Tibial nerve (tissue), 4 donors: ENCODE results near the gene CCDC181. TPM values are rescaled to one million over a fixed set of nuclear protein-coding genes. Genes with fewer than 3 reads are reported as not detected.

Experiments used
- DNase-seq, 2 donors: peaks; one replicate each; pipeline ENCODE4 v3.0.0-alpha.2; 2019; ENCODE audit warnings: low spot score in 2 of 2
- H3K27ac ChIP-seq, 4 donors: fragments of 200-600 bp; sonication (generic) in 3 of 4; one replicate each; pipeline ENCODE4 v1.5.1; 2017 to 2019; ENCODE audit warnings: mild to moderate bottlenecking in 1 of 4
- H3K27me3 ChIP-seq, 2 donors: fragments of 200-600 bp; sonication (generic) in 1 of 2; one replicate each; pipeline versions ENCODE4 v1.5.1 to v1.6.0; 2017 to 2019
- H3K36me3 ChIP-seq, 3 donors: fragments of 200-600 bp; sonication (generic); one replicate each; pipeline ENCODE4 v1.5.1; 2018 to 2019
- H3K4me1 ChIP-seq, 4 donors: fragments of 200-600 bp; sonication (generic) in 3 of 4; one replicate each; pipeline ENCODE4 v1.5.1; 2017 to 2019
- H3K4me3 ChIP-seq, 4 donors: fragments of 200-600 bp; sonication (generic) in 3 of 4; one replicate each; pipeline ENCODE4 v1.5.1; 2017 to 2019; ENCODE audit warnings: mild to moderate bottlenecking in 1 of 4, moderate library complexity in 1 of 4
- H3K9me3 ChIP-seq, 4 donors: fragments of 200-600 bp; sonication (generic) in 3 of 4; one replicate each; pipeline ENCODE4 v1.5.1; 2017 to 2019
- EP300 ChIP-seq, 2 donors: sonication (generic); formaldehyde crosslinking; IDR thresholded peaks; one replicate each; pipeline ENCODE4 v1.6.1; 2017; ENCODE audit warnings: antibody characterized with exemption in 2 of 2, mild to moderate bottlenecking in 1 of 2
- POLR2A ChIP-seq, 2 donors: fragments of 450-650 bp; IDR thresholded peaks; one replicate each; pipeline ENCODE4 v1.6.1; 2017; ENCODE audit warnings: antibody characterized with exemption in 2 of 2, mild to moderate bottlenecking in 2 of 2, moderate library complexity in 2 of 2
- WGBS, 2 donors: methylation state at CpG; one replicate each; pipeline ENCODE4 v1.1.5; 2018; 5-methylcytosine and 5-hydroxymethylcytosine counted together
- total RNA-seq, 4 donors: library from RNA; depleted of rRNA; stranded (reverse); fragments of >200 nt; gene quantifications; one replicate each; pipeline ENCODE4 v1.1.0, GENCODE V29; 2016
- TF ChIP-seq, protein P1 (sequence below), 5 experiments: fragments of 200-600 bp in 3 of 5; fragments of 450-650 bp in 2 of 5; sonication (generic) in 3 of 5; IDR thresholded peaks; one replicate each; pipeline ENCODE4 v1.5.1; 2016 to 2019; ENCODE audit warnings: antibody characterized with exemption in 5 of 5, mild to moderate bottlenecking in 3 of 5, moderate library complexity in 2 of 5

CCDC181 gene
- total RNA-seq, 4 donors from 2014 or later: 0.39 to 3.6 (median 1.6) TPM

DNA sequence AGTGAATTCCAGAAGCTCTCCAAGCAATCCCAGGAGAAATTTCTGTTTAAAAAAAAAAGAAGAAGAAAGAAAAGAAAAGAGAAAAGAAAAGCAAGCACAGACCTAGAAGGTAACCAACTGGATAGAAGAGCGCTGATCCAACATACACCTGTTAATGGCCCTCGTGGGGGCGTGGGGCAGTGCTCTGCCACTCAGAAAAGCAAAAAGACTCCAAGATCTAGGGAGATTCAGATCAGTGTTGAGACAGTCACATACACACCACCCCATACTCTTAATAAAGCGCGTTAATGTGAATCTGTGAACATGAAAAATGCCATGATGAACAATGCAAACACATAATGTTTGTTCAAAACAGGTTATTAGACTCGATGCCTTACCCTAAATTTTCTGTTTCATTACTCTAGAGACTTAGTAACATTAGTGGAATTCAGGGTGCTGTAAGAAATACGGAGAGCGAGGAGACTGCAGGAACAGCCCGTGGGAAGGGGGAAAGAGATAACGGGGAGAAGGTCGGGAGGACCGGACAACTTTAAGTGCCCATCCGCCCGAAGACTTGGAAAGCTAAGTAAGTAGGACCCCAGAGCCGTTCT is 60.1 kb downstream of the CCDC181 start:
- Histone ChIP-seq H3K27me3 (no peaks in the 10 kb centered on the region), H3K9me3 (no peaks in the 10 kb centered on the region), H3K36me3 (peaks cover 0 to 29% (median 4%) of the 10 kb centered on the region in 3 donors), H3K27ac (peak overlapping the region; percentile 49 to 91 (median 82)), H3K4me1 (peaks cover 0 to 46% (median 8%) of the 10 kb centered on the region in 4 donors), H3K4me3 (peak overlapping the region; percentile 47 to 89 (median 72))
- TF ChIP-seq, protein P1, sequence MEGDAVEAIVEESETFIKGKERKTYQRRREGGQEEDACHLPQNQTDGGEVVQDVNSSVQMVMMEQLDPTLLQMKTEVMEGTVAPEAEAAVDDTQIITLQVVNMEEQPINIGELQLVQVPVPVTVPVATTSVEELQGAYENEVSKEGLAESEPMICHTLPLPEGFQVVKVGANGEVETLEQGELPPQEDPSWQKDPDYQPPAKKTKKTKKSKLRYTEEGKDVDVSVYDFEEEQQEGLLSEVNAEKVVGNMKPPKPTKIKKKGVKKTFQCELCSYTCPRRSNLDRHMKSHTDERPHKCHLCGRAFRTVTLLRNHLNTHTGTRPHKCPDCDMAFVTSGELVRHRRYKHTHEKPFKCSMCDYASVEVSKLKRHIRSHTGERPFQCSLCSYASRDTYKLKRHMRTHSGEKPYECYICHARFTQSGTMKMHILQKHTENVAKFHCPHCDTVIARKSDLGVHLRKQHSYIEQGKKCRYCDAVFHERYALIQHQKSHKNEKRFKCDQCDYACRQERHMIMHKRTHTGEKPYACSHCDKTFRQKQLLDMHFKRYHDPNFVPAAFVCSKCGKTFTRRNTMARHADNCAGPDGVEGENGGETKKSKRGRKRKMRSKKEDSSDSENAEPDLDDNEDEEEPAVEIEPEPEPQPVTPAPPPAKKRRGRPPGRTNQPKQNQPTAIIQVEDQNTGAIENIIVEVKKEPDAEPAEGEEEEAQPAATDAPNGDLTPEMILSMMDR (IDR thresholded peaks at IDR 0.05): no peak
- TF ChIP-seq POLR2A (IDR thresholded peaks at IDR 0.05): no peak
- 7 to 13% methylated on average over 15 of the region's 15 CpGs for WGBS, 2 donors
- no peak for DNase-seq

DNA sequence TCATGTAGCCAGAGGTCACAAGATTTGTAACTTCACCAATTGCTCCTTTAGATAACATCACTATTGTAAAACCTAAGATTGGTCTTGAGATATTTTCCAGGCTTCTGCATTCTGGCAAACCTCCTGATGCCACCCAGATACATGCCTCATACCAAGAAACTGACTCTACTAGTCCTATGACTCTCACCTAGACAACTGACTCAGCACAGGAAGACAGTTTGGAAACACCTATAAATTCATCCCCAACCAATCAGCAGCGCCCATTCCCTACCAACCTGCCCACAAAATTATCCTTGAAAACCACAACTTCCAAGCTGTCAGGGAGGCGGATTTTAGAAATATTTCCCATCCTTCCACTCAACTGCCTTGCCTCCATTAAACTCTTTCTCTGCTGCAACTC is 62.3 kb downstream of the CCDC181 start:
- TF ChIP-seq POLR2A (IDR thresholded peaks at IDR 0.05): no peak
- TF ChIP-seq, protein P1 (IDR thresholded peaks at IDR 0.05): no peak
- TF ChIP-seq EP300 (IDR thresholded peaks at IDR 0.05): no peak
- Histone ChIP-seq H3K36me3 (peaks cover 0 to 8% (median 0%) of the 10 kb centered on the region in 3 donors), H3K27ac (no peak overlapping the region), H3K4me3 (no peak overlapping the region), H3K9me3 (no peaks in the 10 kb centered on the region), H3K4me1 (peaks cover 0 to 27% (median 8%) of the 10 kb centered on the region in 4 donors), H3K27me3 (no peaks in the 10 kb centered on the region)
- 95 to 98% methylated on average over 2 of the region's 2 CpGs for WGBS, 2 donors
- no peak for DNase-seq

GRCh38 chr1:169363046-169363730 is 64.1 kb downstream of the CCDC181 start:
- Histone ChIP-seq H3K27ac (no peak overlapping the region), H3K4me3 (no peak overlapping the region), H3K9me3 (no peaks in the 10 kb centered on the region), H3K36me3 (peaks cover 0 to 4% (median 0%) of the 10 kb centered on the region in 3 donors), H3K4me1 (peaks cover 0 to 12% (median 0%) of the 10 kb centered on the region in 4 donors), H3K27me3 (no peaks in the 10 kb centered on the region)
- DNase-seq: no peak
- WGBS, 2 donors: 82 to 87% methylated on average over 5 of the region's 5 CpGs
- TF ChIP-seq EP300 (IDR thresholded peaks at IDR 0.05): no peak
- TF ChIP-seq, protein P1 (IDR thresholded peaks at IDR 0.05): no peak
- no peak for TF ChIP-seq POLR2A (IDR thresholded peaks at IDR 0.05)

DNA sequence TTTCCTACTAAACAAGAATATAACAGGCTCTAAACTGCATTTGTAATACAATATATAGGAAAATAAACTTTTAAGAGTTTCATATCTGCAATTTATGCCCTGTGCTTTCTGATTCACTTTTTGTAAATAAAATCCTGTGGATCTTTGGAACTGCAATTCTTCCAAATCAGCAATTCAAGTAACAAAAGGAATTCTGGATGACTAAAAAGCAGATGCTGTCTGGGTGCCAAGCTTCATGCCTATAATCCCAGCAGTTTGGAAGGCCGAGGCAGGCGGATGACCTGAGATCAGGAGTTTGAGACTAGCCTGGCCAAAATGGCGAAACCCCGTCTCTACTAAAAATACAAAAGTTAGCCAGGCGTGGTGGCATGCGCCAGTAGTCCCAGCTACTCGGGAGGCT is 66.0 kb downstream of the CCDC181 start:
- Histone ChIP-seq H3K36me3 (peaks cover 0 to 4% (median 0%) of the 10 kb centered on the region in 3 donors), H3K9me3 (no peaks in the 10 kb centered on the region), H3K27ac (no peak overlapping the region), H3K27me3 (no peaks in the 10 kb centered on the region), H3K4me3 (no peak overlapping the region), H3K4me1 (peaks cover 0 to 2% (median 0%) of the 10 kb centered on the region in 4 donors)
- WGBS, 2 donors: 75% methylated on average over 7 of the region's 7 CpGs
- TF ChIP-seq POLR2A (IDR thresholded peaks at IDR 0.05) (no peak), EP300 (IDR thresholded peaks at IDR 0.05) (no peak)
- TF ChIP-seq, protein P1 (IDR thresholded peaks at IDR 0.05): no peak
- no peak for DNase-seq

GRCh38 chr1:169360415-169360814 is 66.9 kb downstream of the CCDC181 start:
- Histone ChIP-seq H3K4me3 (no peak overlapping the region), H3K9me3 (no peaks in the 10 kb centered on the region), H3K36me3 (peaks cover 0 to 4% (median 0%) of the 10 kb centered on the region in 3 donors), H3K4me1 (no peaks in the 10 kb centered on the region), H3K27me3 (no peaks in the 10 kb centered on the region), H3K27ac (no peak overlapping the region)
- WGBS, 2 donors: 93 to 96% methylated on average over 1 of the region's 1 CpG
- no peak for DNase-seq
- TF ChIP-seq, protein P1 (IDR thresholded peaks at IDR 0.05): no peak
- TF ChIP-seq EP300 (IDR thresholded peaks at IDR 0.05) (no peak), POLR2A (IDR thresholded peaks at IDR 0.05) (no peak)
